ENCODE measurements around the gene AFAP1L2.

Gene AFAP1L2

GRCh38 chr10:114385557-114385956, 18.7 kb downstream of the AFAP1L2 start:
- Histone ChIP-seq H3K9me3 (ENCODE audit: severe bottlenecking) (no peaks in the 10 kb centered on the region), H3K36me3 (no peaks in the 10 kb centered on the region), H3K27me3 (ENCODE audit: insufficient read depth, low read depth, severe bottlenecking) (peaks cover 5% of the 10 kb centered on the region), H3K27ac (no peak overlapping the region), H3K4me3 (ENCODE audit: low read depth, low read length) (no peak overlapping the region)
- no peak for TF ChIP-seq CTCF (IDR thresholded peaks at IDR 0.05; ENCODE audit: low read depth, low read length)
- no peak for DNase-seq

- H3K27ac ChIP-seq, result no peak overlapping the region
- no peak overlapping the region for H3K4me3 ChIP-seq (ENCODE audit: low read depth, low read length)
- DNase-seq, result no peak
- no peaks in the 10 kb centered on the region for H3K9me3 ChIP-seq (ENCODE audit: severe bottlenecking)
- no peaks in the 10 kb centered on the region for H3K36me3 ChIP-seq
- TF ChIP-seq CTCF (IDR thresholded peaks at IDR 0.05; ENCODE audit: low read depth, low read length), result no peak
- peaks cover 9% of the 10 kb centered on the region for H3K27me3 ChIP-seq (ENCODE audit: insufficient read depth, low read depth, severe bottlenecking)
Measured at GRCh38 chr10:114384601-114385000, 19.7 kb downstream of the AFAP1L2 start.

- DNase-seq, result no peak
- H3K27ac ChIP-seq, result no peak overlapping the region
- no peaks in the 10 kb centered on the region for H3K36me3 ChIP-seq
- TF ChIP-seq CTCF (IDR thresholded peaks at IDR 0.05; ENCODE audit: low read depth, low read length), result no peak
- peaks cover 9% of the 10 kb centered on the region for H3K27me3 ChIP-seq (ENCODE audit: insufficient read depth, low read depth, severe bottlenecking)
- no peaks in the 10 kb centered on the region for H3K9me3 ChIP-seq (ENCODE audit: severe bottlenecking)
- H3K4me3 ChIP-seq (ENCODE audit: low read depth, low read length), result no peak overlapping the region
Measured at GRCh38 chr10:114384181-114384580, 20.1 kb downstream of the AFAP1L2 start.

GRCh38 chr10:114380797-114381196, 23.5 kb downstream of the AFAP1L2 start:
- DNase-seq, result no peak
- TF ChIP-seq CTCF (IDR thresholded peaks at IDR 0.05; ENCODE audit: low read depth, low read length), result no peak
- H3K27me3 ChIP-seq (ENCODE audit: insufficient read depth, low read depth, severe bottlenecking), result peaks cover 4% of the 10 kb centered on the region
- H3K27ac ChIP-seq, result no peak overlapping the region
- H3K9me3 ChIP-seq (ENCODE audit: severe bottlenecking), result no peaks in the 10 kb centered on the region
- H3K4me3 ChIP-seq (ENCODE audit: low read depth, low read length), result no peak overlapping the region
- no peaks in the 10 kb centered on the region for H3K36me3 ChIP-seq

- H3K9me3 ChIP-seq (ENCODE audit: severe bottlenecking), result no peaks in the 10 kb centered on the region
- TF ChIP-seq CTCF (IDR thresholded peaks at IDR 0.05; ENCODE audit: low read depth, low read length), result no peak
- no peak overlapping the region for H3K4me3 ChIP-seq (ENCODE audit: low read depth, low read length)
- DNase-seq, result no peak
- H3K36me3 ChIP-seq, result no peaks in the 10 kb centered on the region
- no peak overlapping the region for H3K27ac ChIP-seq
- peaks cover 4% of the 10 kb centered on the region for H3K27me3 ChIP-seq (ENCODE audit: insufficient read depth, low read depth, severe bottlenecking)
Measured at GRCh38 chr10:114380060-114380459, 24.2 kb downstream of the AFAP1L2 start.

- Histone ChIP-seq H3K27me3 (ENCODE audit: insufficient read depth, low read depth, severe bottlenecking) (peaks cover 4% of the 10 kb centered on the region), H3K4me3 (ENCODE audit: low read depth, low read length) (no peak overlapping the region), H3K36me3 (no peaks in the 10 kb centered on the region), H3K27ac (no peak overlapping the region), H3K9me3 (ENCODE audit: severe bottlenecking) (no peaks in the 10 kb centered on the region)
- DNase-seq, result no peak
- no peak for TF ChIP-seq CTCF (IDR thresholded peaks at IDR 0.05; ENCODE audit: low read depth, low read length)
Measured at GRCh38 chr10:114379631-114380041, 24.7 kb downstream of the AFAP1L2 start.
